ENCODE results near the gene BAIAP2L2. TPM values are rescaled to one million over a fixed set of nuclear protein-coding genes. Genes with fewer than 3 reads are reported as not detected.

BAIAP2L2 gene
- total RNA-seq, 1 experiment from 2014 or later, result 51.2 TPM

DNA sequence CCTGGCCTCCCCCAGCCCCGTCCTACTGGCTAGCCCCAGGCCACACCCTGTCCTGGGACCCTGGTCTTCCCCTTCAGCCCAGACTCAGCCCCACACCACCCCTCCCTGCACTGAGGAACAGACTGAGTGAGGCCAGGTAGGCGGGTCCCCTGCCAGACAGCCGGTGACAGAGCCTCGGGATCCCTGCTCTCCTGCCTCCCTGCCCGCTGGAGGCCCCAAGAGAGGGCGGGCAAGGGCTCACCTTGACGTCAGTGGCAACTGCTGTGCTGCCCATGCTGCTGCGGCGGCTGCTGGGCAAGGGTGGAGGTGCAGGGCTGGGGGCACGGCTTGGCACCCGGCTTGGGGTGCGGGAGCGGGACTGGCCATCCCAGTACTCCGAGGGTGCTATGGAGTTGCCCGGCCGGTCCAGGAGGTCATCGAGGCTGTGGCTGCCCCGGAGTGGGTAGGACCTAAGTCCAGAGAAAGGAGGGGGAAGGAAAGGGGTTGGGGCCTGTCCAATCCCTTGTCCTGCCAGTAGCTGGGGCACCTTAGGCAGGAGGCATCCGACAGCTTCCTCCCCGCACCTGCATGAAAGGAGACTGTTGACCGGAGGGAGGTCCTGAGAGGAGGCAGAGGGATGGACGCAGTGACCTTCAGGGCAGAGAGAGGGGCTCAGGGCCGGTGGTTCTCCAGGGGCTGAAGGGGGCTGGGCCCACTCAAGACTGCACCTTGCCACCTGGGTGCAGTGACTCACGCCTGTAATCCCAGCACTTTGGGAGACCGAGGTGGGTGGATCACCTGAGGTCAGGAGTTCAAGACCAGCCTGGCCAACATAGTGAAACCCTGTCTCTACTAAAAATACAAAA lies 24.3 kb downstream of the BAIAP2L2 start:
- H3K9me3 Mint-ChIP-seq (ENCODE audit: low read depth, unreplicated experiment), result no peaks in the 10 kb centered on the region
- peaks cover 20% of the 10 kb centered on the region for H3K4me1 Mint-ChIP-seq (ENCODE audit: low read depth, unreplicated experiment)
- no peak for DNase-seq
- TF ChIP-seq, protein P1, sequence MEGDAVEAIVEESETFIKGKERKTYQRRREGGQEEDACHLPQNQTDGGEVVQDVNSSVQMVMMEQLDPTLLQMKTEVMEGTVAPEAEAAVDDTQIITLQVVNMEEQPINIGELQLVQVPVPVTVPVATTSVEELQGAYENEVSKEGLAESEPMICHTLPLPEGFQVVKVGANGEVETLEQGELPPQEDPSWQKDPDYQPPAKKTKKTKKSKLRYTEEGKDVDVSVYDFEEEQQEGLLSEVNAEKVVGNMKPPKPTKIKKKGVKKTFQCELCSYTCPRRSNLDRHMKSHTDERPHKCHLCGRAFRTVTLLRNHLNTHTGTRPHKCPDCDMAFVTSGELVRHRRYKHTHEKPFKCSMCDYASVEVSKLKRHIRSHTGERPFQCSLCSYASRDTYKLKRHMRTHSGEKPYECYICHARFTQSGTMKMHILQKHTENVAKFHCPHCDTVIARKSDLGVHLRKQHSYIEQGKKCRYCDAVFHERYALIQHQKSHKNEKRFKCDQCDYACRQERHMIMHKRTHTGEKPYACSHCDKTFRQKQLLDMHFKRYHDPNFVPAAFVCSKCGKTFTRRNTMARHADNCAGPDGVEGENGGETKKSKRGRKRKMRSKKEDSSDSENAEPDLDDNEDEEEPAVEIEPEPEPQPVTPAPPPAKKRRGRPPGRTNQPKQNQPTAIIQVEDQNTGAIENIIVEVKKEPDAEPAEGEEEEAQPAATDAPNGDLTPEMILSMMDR (IDR thresholded peaks at IDR 0.05; ENCODE audit: unreplicated experiment), result no peak
- intact Hi-C loops (cut with micrococcal nuclease; ENCODE audit: unreplicated experiment), result no loop called here
- BruUV-seq (replicated peaks), result no TSS peak
- peaks cover 75% of the 10 kb centered on the region for H3K36me3 Mint-ChIP-seq (ENCODE audit: insufficient read depth, unreplicated experiment)
- H3K4me3 Mint-ChIP-seq (ENCODE audit: low read depth, unreplicated experiment), result peak overlapping the region; percentile 45
- H3K27ac Mint-ChIP-seq (ENCODE audit: unreplicated experiment), result no peak overlapping the region
- CTCF ChIA-PET, result no interaction called here
- H3K27me3 Mint-ChIP-seq (ENCODE audit: unreplicated experiment), result no peaks in the 10 kb centered on the region

DNA sequence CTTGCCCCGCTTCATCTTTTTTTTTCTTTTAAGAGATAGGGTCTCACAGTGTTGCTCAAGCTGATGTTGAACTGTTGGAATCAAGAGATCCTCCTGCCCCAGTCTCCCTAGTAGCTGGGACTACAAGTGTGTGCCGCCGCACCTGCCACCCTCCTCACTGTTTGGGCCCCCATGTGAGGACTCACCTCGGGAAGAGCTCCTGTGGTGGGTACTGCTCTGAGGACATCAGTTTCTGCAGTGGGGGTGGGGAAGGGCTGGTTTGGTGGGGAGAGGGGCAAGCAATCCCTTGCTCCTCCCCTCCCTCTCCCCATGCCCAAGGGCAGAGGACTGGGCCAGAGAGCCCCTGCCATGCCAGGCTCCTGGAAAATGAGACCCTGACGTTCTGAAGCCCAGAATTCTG lies 25.0 kb downstream of the BAIAP2L2 start:
- DNase-seq, result no peak
- TF ChIP-seq, protein P1 (IDR thresholded peaks at IDR 0.05; ENCODE audit: unreplicated experiment), result no peak
- Mint-ChIP-seq H3K4me3 (ENCODE audit: low read depth, unreplicated experiment) (no peak overlapping the region), H3K9me3 (ENCODE audit: low read depth, unreplicated experiment) (no peaks in the 10 kb centered on the region), H3K4me1 (ENCODE audit: low read depth, unreplicated experiment) (peaks cover 20% of the 10 kb centered on the region), H3K36me3 (ENCODE audit: insufficient read depth, unreplicated experiment) (peaks cover 71% of the 10 kb centered on the region), H3K27me3 (ENCODE audit: unreplicated experiment) (no peaks in the 10 kb centered on the region), H3K27ac (ENCODE audit: unreplicated experiment) (no peak overlapping the region)
- no TSS peak for BruUV-seq (replicated peaks)
- CTCF ChIA-PET, result no interaction called here
- intact Hi-C loops (cut with micrococcal nuclease; ENCODE audit: unreplicated experiment), result no loop called here

DNA sequence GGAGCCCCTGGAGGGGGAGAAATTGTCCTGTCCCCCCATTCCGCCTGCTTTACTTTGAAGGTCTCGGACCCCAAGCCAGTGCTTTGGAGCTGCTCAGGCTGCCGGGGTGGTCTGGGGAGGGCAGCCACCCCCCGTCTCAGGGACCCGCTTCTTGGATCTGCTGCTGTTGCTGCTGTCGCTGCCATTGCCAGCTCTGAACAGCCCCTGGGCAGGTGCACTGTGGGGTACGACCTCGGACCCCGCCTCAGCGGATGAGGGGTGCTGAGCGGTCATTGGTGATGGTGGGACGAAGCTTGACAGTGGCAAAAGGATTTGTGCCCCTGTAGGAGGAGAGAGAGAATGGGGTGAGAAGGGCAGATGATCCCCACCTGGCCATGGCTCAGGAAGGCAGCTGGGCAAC lies 25.4 kb downstream of the BAIAP2L2 start:
- no peaks in the 10 kb centered on the region for H3K27me3 Mint-ChIP-seq (ENCODE audit: unreplicated experiment)
- peaks cover 20% of the 10 kb centered on the region for H3K4me1 Mint-ChIP-seq (ENCODE audit: low read depth, unreplicated experiment)
- BruUV-seq (replicated peaks), result TSS peak; percentile 94
- CTCF ChIA-PET, result no interaction called here
- no peaks in the 10 kb centered on the region for H3K9me3 Mint-ChIP-seq (ENCODE audit: low read depth, unreplicated experiment)
- no peak overlapping the region for H3K27ac Mint-ChIP-seq (ENCODE audit: unreplicated experiment)
- peaks cover 71% of the 10 kb centered on the region for H3K36me3 Mint-ChIP-seq (ENCODE audit: insufficient read depth, unreplicated experiment)
- TF ChIP-seq, protein P1 (IDR thresholded peaks at IDR 0.05; ENCODE audit: unreplicated experiment), result no peak
- intact Hi-C loops (cut with micrococcal nuclease; ENCODE audit: unreplicated experiment), result no loop called here
- no peak for DNase-seq
- H3K4me3 Mint-ChIP-seq (ENCODE audit: low read depth, unreplicated experiment), result no peak overlapping the region

DNA sequence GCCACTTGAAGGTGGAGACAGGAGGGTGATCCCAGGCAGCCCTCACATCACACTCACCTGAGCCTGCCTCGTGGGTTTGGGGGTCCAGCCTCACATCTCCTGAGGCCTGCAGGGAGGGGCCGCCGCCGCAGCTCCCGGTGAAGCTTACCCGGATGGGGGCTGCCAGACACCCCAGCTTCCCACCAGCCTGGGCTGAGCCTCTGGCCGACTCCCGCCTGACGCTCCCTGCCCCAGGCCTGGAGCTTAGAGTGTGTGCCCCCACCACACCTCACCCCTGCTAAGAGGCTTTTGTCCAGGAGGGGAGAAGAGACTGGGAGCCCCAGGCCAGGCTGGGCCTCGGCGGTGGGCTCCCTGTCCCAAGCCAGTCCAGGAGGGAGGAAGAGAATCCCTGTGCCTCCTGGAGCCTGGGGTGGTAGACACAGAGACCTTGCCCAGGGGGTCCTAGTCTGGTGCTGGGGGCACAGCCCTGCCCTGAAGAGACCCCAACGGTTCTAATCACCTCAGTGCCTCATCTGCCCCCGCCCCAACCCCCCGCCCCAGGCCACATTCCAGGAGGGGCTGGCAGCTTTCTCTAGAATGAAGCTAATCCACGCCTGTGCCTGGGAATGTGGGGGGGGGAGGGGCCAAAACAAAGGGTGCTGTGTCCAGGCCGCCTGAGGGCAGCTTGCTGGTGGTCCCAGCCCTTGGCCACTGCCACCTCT lies 26.4 kb downstream of the BAIAP2L2 start, which contains the start of gene SLC16A8:
Gene SLC16A8 (minus strand): TSS at position 254 of the 701 bp plus-strand sequence. CDS start 1,311 bp downstream, outside the sequence.
- H3K36me3 Mint-ChIP-seq (ENCODE audit: insufficient read depth, unreplicated experiment), result peaks cover 75% of the 10 kb centered on the region
- CTCF ChIA-PET, result interaction anchor here (0.5 kb wide), 1 partner anchor 125 kb away, joined by 3 read pairs; no protein-coding TSS in a partner anchor
- no peaks in the 10 kb centered on the region for H3K27me3 Mint-ChIP-seq (ENCODE audit: unreplicated experiment)
- H3K27ac Mint-ChIP-seq (ENCODE audit: unreplicated experiment), result no peak within 1 kb of the TSS
- intact Hi-C loops (cut with micrococcal nuclease; ENCODE audit: unreplicated experiment), result no loop called here
- H3K4me1 Mint-ChIP-seq (ENCODE audit: low read depth, unreplicated experiment), result peaks cover 20% of the 10 kb centered on the region
- H3K4me3 Mint-ChIP-seq (ENCODE audit: low read depth, unreplicated experiment), result no peak within 1 kb of the TSS
- no peaks in the 10 kb centered on the region for H3K9me3 Mint-ChIP-seq (ENCODE audit: low read depth, unreplicated experiment)
- TF ChIP-seq, protein P1 (IDR thresholded peaks at IDR 0.05; ENCODE audit: unreplicated experiment), result no peak
- no TSS peak for BruUV-seq (replicated peaks)
- no peak for DNase-seq
